AG09309 (cell line): ENCODE data around the gene TCF7.

Experiments used
- DNase-seq: peaks from one replicate; pipeline ENCODE4 v3.0.0-alpha.2; 2010; ENCODE audit warnings: low read depth
- H3K4me3 ChIP-seq: 2 replicates; pipeline ENCODE4 v1.5.1; 2011; ENCODE audit warnings: mild to moderate bottlenecking, low read depth, low read length, moderate library complexity; ENCODE audit not compliant: control insufficient read depth
- CTCF ChIP-seq: IDR thresholded peaks from 2 replicates; pipeline ENCODE4 v1.5.1; 2011; ENCODE audit warnings: mild to moderate bottlenecking, low read depth, low read length, inconsistent platforms; ENCODE audit not compliant: insufficient read depth, control insufficient read depth; ENCODE audit errors: missing control alignments

Gene TCF7

GRCh38 chr5:134143431-134143830 is 28.9 kb downstream of the TCF7 start:
- DNase-seq = no peak
- no peak for TF ChIP-seq CTCF
- no peak overlapping the region for H3K4me3 ChIP-seq

GRCh38 chr5:134143944-134144941 is 29.8 kb downstream of the TCF7 start:
- no peak for DNase-seq
- TF ChIP-seq CTCF = no peak
- no peak overlapping the region for H3K4me3 ChIP-seq

GRCh38 chr5:134145041-134145757 is 30.7 kb downstream of the TCF7 start:
- H3K4me3 ChIP-seq = no peak overlapping the region
- no peak for TF ChIP-seq CTCF
- no peak for DNase-seq

DNA sequence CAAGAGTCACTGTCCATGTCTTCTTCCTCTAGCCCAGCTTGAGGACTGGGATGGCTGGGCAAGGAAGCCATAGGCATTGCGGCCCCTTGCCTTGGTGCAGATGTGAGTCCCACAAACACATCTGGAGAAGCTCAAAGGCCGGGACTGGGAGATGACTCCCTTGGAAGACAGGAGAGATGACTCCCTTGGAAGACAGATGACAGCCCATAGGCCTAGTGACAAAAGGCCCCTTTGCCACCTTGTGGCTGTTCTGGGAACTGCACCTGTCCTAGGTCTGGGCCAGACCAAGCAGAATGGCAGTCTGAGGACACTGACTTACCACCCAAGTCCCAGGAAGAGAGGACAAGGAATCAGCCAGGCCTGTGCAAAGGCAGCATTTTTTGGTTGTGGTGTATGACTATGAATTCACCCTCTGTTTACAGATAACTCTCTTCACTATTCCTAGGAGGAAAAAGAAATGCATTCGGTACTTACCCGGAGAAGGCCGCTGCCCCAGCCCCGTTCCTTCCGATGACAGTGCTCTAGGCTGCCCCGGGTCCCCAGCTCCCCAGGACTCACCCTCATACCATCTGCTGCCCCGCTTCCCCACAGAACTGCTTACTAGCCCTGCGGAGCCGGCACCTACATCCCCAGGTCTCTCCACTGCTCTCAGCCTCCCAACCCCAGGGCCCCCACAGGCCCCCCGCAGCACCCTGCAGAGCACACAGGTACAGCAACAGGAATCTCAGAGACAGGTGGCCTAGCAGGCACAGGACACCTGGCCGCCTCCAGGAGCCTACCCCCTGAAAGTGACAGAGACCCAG is 31.5 kb downstream of the TCF7 start:
- peak; percentile 96 for TF ChIP-seq CTCF
- DNase-seq = no peak

GRCh38 chr5:134146651-134147518 is 32.4 kb downstream of the TCF7 start:
- no peak overlapping the region for H3K4me3 ChIP-seq
- TF ChIP-seq CTCF = no peak
- no peak for DNase-seq

More for the DNA sequence above, 31.5 kb downstream of the TCF7 start:
- no peak overlapping the region for H3K4me3 ChIP-seq

DNA sequence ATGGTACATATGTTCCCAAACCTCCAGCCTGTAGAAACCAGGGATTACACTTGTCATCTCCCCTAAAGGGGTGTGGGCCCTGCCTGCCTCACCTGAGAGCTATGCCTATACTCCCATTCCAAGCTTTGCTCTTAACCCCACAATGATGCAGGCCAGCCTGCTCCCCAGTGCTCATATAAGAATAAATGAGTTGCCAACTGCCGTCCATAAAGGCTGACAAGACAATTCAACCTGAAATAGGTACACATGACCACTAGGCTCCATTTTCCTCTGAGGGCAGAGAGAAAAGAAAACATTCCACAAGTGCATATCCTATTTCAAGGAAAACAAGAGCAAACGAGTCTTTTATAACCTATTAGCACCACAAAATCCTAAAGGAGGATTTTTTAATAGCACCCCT is 33.8 kb downstream of the TCF7 start:
- H3K4me3 ChIP-seq = no peak overlapping the region
- no peak for DNase-seq
- no peak for TF ChIP-seq CTCF
